Measurements from ENCODE around the gene SERPINE1. TPM values are rescaled to one million over a fixed set of nuclear protein-coding genes. Genes with fewer than 3 reads are reported as not detected.

SERPINE1 gene
- total RNA-seq, 4 donors from 2014 or later: 2.4 to 8.3 (median 3.3) TPM

DNA sequence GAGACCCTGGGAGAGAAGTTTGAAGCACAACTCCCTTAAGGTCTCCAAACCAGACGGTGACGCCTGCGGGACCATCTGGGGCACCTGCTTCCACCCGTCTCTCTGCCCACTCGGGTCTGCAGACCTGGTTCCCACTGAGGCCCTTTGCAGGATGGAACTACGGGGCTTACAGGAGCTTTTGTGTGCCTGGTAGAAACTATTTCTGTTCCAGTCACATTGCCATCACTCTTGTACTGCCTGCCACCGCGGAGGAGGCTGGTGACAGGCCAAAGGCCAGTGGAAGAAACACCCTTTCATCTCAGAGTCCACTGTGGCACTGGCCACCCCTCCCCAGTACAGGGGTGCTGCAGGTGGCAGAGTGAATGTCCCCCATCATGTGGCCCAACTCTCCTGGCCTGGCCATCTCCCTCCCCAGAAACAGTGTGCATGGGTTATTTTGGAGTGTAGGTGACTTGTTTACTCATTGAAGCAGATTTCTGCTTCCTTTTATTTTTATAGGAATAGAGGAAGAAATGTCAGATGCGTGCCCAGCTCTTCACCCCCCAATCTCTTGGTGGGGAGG lies 10.8 kb downstream of the SERPINE1 start:
- DNase-seq: peak in 2 of 3 donors; percentile 64 to 68
- H3K4me1 ChIP-seq: peaks cover 0 to 19% (median 3%) of the 10 kb centered on the region in 4 donors
- H3K36me3 ChIP-seq: no peaks in the 10 kb centered on the region
- peak overlapping the region in 3 of 4 donors; percentile 17 to 78 (median 61) for H3K27ac ChIP-seq
- TF ChIP-seq CTCF (IDR thresholded peaks at IDR 0.05) (no peak), POLR2A (IDR thresholded peaks at IDR 0.05) (no peak)
- H3K27me3 ChIP-seq: no peaks in the 10 kb centered on the region
- H3K9me3 ChIP-seq: no peaks in the 10 kb centered on the region
- peak overlapping the region in 1 of 4 donors; percentile 32 for H3K4me3 ChIP-seq

GRCh38 chr7:101138213-101138870 lies 11.4 kb downstream of the SERPINE1 start:
- Histone ChIP-seq H3K27me3 (no peaks in the 10 kb centered on the region), H3K9me3 (no peaks in the 10 kb centered on the region), H3K27ac (peak overlapping the region in 3 of 4 donors; percentile 17 to 78 (median 61)), H3K36me3 (no peaks in the 10 kb centered on the region), H3K4me1 (peaks cover 0 to 19% (median 3%) of the 10 kb centered on the region in 4 donors), H3K4me3 (peak overlapping the region in 2 of 4 donors; percentile 27 to 32)
- TF ChIP-seq CTCF (IDR thresholded peaks at IDR 0.05) (peak; percentile 43 to 84 (median 60)), POLR2A (IDR thresholded peaks at IDR 0.05) (peak in 1 of 2 donors; percentile 19)
- peak; percentile 63 to 94 (median 82) for DNase-seq

- no peak for DNase-seq
- Histone ChIP-seq H3K4me3 (no peak overlapping the region), H3K27ac (no peak overlapping the region), H3K9me3 (no peaks in the 10 kb centered on the region), H3K4me1 (peaks cover 0 to 25% (median 3%) of the 10 kb centered on the region in 4 donors), H3K36me3 (no peaks in the 10 kb centered on the region), H3K27me3 (no peaks in the 10 kb centered on the region)
- no peak for TF ChIP-seq CTCF (IDR thresholded peaks at IDR 0.05)
- TF ChIP-seq POLR2A (IDR thresholded peaks at IDR 0.05): no peak
Observed at GRCh38 chr7:101140339-101140699, 13.4 kb downstream of the SERPINE1 start.

- H3K36me3 ChIP-seq: no peaks in the 10 kb centered on the region
Observed at GRCh38 chr7:101140746-101141382, 14.0 kb downstream of the SERPINE1 start.

More at GRCh38 chr7:101140746-101141382, 14.0 kb downstream of the SERPINE1 start:
- Histone ChIP-seq H3K4me1 (peaks cover 0 to 25% (median 3%) of the 10 kb centered on the region in 4 donors), H3K27ac (no peak overlapping the region), H3K27me3 (no peaks in the 10 kb centered on the region), H3K9me3 (no peaks in the 10 kb centered on the region), H3K4me3 (no peak overlapping the region)
- no peak for TF ChIP-seq CTCF (IDR thresholded peaks at IDR 0.05)
- no peak for TF ChIP-seq POLR2A (IDR thresholded peaks at IDR 0.05)
- no peak for DNase-seq

Data from Peyer's patch (tissue), 4 donors.